ENCODE data around the gene ASPRV1.

- TF ChIP-seq REST (IDR thresholded peaks at IDR 0.05; ENCODE audit: insufficient read depth in 1 of 2, low read depth in 2 of 2, low read length in 2 of 2) (no peak), POLR2AphosphoS5 (IDR thresholded peaks at IDR 0.05; ENCODE audit: low read depth, low read length) (no peak), TAF1 (IDR thresholded peaks at IDR 0.05; ENCODE audit: borderline replicate concordance, insufficient read depth, low read length) (no peak), FOXP2 (optimal IDR thresholded peaks at IDR 0.05; ENCODE audit: borderline replicate concordance, extremely low read depth, extremely low read length, insufficient read depth) (no peak)
Measured at GRCh38 chr2:69995511-69995910, 34.1 kb upstream of the ASPRV1 start.

Measured in PFSK-1 (cell line).